ENCODE results near the gene ZC3H10.

ZC3H10 gene

DNA sequence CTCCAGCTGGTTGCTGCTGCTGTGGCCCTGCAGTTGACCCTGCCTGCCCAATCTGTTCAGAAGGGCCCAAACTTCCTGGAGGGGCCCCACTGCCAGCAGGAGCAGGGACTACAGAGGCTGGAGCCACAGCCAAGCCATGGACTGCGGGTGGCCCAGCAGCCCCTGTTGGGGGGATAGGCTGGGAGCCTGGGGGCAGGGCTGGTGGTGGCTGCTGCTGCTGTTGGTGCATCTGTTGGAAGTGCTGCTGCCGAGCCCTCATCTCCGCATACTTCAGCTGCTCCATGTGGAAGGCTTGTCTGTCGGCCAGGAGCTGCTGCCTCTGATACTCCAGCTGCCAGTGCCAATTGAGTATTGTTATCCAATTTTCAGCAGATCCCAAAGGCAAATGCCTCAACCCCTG lies 47.3 kb downstream of the ZC3H10 start:
- H3K27me3 Mint-ChIP-seq (ENCODE audit: low read depth, poor library complexity) = peaks cover 3% of the 10 kb centered on the region
- no peaks in the 10 kb centered on the region for H3K9me3 Mint-ChIP-seq
- peaks cover 30% of the 10 kb centered on the region for H3K4me1 Mint-ChIP-seq
- H3K36me3 Mint-ChIP-seq (ENCODE audit: low read depth) = peaks cover 75% of the 10 kb centered on the region
- no peak overlapping the region for H3K4me3 Mint-ChIP-seq
- H3K27ac Mint-ChIP-seq = peak overlapping the region; percentile 77
- TF ChIP-seq, protein P1, sequence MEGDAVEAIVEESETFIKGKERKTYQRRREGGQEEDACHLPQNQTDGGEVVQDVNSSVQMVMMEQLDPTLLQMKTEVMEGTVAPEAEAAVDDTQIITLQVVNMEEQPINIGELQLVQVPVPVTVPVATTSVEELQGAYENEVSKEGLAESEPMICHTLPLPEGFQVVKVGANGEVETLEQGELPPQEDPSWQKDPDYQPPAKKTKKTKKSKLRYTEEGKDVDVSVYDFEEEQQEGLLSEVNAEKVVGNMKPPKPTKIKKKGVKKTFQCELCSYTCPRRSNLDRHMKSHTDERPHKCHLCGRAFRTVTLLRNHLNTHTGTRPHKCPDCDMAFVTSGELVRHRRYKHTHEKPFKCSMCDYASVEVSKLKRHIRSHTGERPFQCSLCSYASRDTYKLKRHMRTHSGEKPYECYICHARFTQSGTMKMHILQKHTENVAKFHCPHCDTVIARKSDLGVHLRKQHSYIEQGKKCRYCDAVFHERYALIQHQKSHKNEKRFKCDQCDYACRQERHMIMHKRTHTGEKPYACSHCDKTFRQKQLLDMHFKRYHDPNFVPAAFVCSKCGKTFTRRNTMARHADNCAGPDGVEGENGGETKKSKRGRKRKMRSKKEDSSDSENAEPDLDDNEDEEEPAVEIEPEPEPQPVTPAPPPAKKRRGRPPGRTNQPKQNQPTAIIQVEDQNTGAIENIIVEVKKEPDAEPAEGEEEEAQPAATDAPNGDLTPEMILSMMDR (IDR thresholded peaks at IDR 0.05) = no peak
- no peak for DNase-seq

DNA sequence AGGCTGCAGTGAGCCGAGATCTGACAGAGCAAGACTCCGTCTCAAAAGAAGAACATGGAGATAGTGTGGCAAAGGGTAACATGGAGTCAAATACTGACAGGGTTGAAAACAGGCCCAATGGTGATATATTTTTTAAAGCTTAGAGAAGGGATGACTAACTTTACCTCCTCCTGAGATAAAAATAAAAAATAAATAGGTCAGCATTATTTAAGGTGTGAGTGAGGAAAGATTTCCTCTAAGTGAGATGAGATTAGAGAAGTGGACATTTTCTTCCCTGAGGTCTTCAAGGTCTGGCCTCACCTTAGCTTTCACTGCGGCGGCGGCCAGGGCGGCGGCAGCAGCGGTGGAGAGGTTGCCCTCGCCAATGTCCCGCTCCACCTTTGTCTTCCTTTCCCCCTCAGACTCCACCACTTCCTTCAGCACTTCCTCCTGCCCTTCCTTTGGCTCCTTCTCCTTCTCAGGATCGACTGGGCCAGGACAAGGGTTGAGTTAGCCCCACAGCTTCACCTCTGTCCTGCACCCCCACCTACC lies 51.2 kb downstream of the ZC3H10 start:
- TF ChIP-seq, protein P1 (IDR thresholded peaks at IDR 0.05) = no peak
- DNase-seq = no peak
- Mint-ChIP-seq H3K4me3 (no peak overlapping the region), H3K27ac (peak overlapping the region; percentile 89), H3K27me3 (ENCODE audit: low read depth, poor library complexity) (peaks cover 9% of the 10 kb centered on the region), H3K36me3 (ENCODE audit: low read depth) (peaks cover 76% of the 10 kb centered on the region), H3K9me3 (no peaks in the 10 kb centered on the region), H3K4me1 (no peaks in the 10 kb centered on the region)

DNA sequence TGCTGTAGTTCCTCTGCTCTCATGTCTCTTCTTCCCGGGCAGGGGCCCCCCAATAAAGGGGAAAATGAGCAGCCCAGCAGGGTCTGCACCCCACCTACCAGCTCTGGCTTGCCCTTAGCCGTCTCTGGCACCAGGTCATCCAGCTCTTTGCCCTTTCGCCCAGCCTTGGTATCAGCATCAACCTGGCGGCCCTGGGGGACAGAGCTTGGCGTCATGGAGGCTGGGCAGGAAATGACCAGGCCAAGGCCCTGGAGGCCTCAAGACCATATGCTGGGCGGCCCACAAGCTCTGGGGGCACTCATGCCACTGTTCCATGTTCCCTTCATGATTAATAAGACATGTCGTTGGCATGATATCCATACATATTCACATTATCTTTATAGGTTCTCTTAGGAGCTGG lies 54.8 kb downstream of the ZC3H10 start:
- Mint-ChIP-seq H3K27ac (no peak overlapping the region), H3K9me3 (no peaks in the 10 kb centered on the region), H3K4me3 (no peak overlapping the region), H3K4me1 (no peaks in the 10 kb centered on the region), H3K27me3 (ENCODE audit: low read depth, poor library complexity) (peaks cover 6% of the 10 kb centered on the region), H3K36me3 (ENCODE audit: low read depth) (peaks cover 85% of the 10 kb centered on the region)
- TF ChIP-seq, protein P1 (IDR thresholded peaks at IDR 0.05) = no peak
- DNase-seq = no peak

Data from nephron progenitor cell (in vitro differentiated cells).